Sigmoid colon (tissue), 7 donors: ENCODE measurements around the gene DIMT1. TPM values are rescaled to one million over a fixed set of nuclear protein-coding genes. Genes with fewer than 3 reads are reported as not detected.

Experiments used
- DNase-seq: peaks from one replicate; pipeline ENCODE4 v3.0.0-alpha.2; 2019
- H3K27ac ChIP-seq, 4 donors: fragments of 200-600 bp; sonication (generic); one replicate each; pipeline ENCODE4 v1.5.1; 2016 to 2019; ENCODE audit warnings: mild to moderate bottlenecking in 1 of 4
- H3K27me3 ChIP-seq, 3 donors: fragments of 200-600 bp; sonication (generic); one replicate each; pipeline ENCODE4 v1.5.1; 2019; ENCODE audit warnings: mild to moderate bottlenecking in 1 of 3
- H3K36me3 ChIP-seq, 4 donors: fragments of 200-600 bp; sonication (generic); one replicate each; pipeline ENCODE4 v1.5.1; 2016 to 2019
- H3K4me1 ChIP-seq, 4 donors: fragments of 200-600 bp; sonication (generic); one replicate each; pipeline ENCODE4 v1.5.1; 2017 to 2019
- H3K4me3 ChIP-seq, 4 donors: fragments of 200-600 bp; sonication (generic); one replicate each; pipeline ENCODE4 v1.5.1; 2017 to 2019; ENCODE audit warnings: mild to moderate bottlenecking in 2 of 4, moderate library complexity in 1 of 4
- H3K9me3 ChIP-seq, 4 donors: fragments of 200-600 bp in 3 of 4; sonication (generic) in 3 of 4; one replicate each; pipeline versions ENCODE4 v1.5.1 to v1.6.1; 2013 to 2019
- EP300 ChIP-seq, 4 donors: sonication (generic); formaldehyde crosslinking; IDR thresholded peaks; one replicate each; pipeline ENCODE4 v1.6.1; 2017; ENCODE audit warnings: antibody characterized with exemption in 4 of 4
- POLR2A ChIP-seq, 2 donors: fragments of 450-650 bp; IDR thresholded peaks; one replicate each; pipeline ENCODE4 v1.6.1; 2016; ENCODE audit warnings: antibody characterized with exemption in 2 of 2, mild to moderate bottlenecking in 2 of 2, moderate library complexity in 2 of 2
- POLR2AphosphoS5 ChIP-seq, 4 donors: sonication (generic); formaldehyde crosslinking; IDR thresholded peaks; one replicate each; pipeline ENCODE4 v1.6.1; 2017; ENCODE audit warnings: antibody characterized with exemption in 4 of 4
- WGBS, 2 donors: extraction: QIAGEN DNeasy Blood & Tissue Kit; methylation state at CpG; one replicate each; pipeline ENCODE4 v1.1.7; 2013; 5-methylcytosine and 5-hydroxymethylcytosine counted together
- intact Hi-C: fragments of 100-400 bp; cut with DNase I; formaldehyde crosslinking; loops from one replicate; pipeline ENCODE4 v1.15.1; 2023
- polyA plus RNA-seq, 3 donors: library from polyadenylated mRNA; stranded (reverse); fragments of 200-250 nt; gene quantifications; one replicate each; pipeline ENCODE4 v1.2.3, GENCODE V29; 2013
- small RNA-seq, 3 donors: library from RNA; depleted of rRNA; stranded (forward); fragments of <200 nt; gene quantifications; one replicate each; pipeline ENCODE3, GENCODE V24; 2016
- total RNA-seq, 4 donors: library from RNA; depleted of rRNA; stranded (reverse); fragments of >200 nt; gene quantifications; one replicate each; pipeline ENCODE4 v1.1.0, GENCODE V29; 2016
- TF ChIP-seq, protein P1 (sequence below), 4 experiments: fragments of 450-650 bp in 3 of 4; fragments of 200-600 bp in 1 of 4; IDR thresholded peaks; one replicate each; pipeline ENCODE4 v1.5.1; 2016 to 2019; ENCODE audit warnings: antibody characterized with exemption in 4 of 4, mild to moderate bottlenecking in 3 of 4, moderate library complexity in 2 of 4
- donor health status: healthy with polysubstance abuse.
- donor health status: Bipolar disorder and iron deficiency.
- donor health status: healthy.

The DIMT1 gene
- total and polyA plus RNA-seq, 7 donors = 6.0 to 42.2 (median 14.0) TPM

DNA sequence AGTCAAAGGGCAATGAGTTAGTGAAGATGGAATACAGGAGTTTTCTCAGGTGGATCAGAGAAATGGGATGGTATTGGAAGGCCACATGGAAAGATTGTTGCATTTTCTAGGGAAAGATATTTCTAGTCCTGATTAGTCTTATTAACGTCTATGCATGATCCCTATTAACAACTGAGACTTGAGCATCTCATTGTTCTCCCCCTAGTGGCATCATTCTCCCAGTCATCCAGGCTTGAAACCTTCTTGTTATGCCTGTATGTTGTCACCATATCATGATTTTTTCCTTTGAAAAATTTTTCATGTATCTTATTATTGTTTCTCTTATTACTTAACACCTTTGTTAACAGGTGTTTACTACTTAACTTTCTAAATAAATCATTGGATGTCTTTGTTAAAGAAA lies 63.3 kb downstream of the DIMT1 start:
- no peak for DNase-seq
- WGBS, 2 donors = 0 to 26% methylated on average over 1 of the region's 1 CpG
- H3K27me3 ChIP-seq = no peaks in the 10 kb centered on the region
- H3K4me1 ChIP-seq = no peaks in the 10 kb centered on the region
- TF ChIP-seq, protein P1, sequence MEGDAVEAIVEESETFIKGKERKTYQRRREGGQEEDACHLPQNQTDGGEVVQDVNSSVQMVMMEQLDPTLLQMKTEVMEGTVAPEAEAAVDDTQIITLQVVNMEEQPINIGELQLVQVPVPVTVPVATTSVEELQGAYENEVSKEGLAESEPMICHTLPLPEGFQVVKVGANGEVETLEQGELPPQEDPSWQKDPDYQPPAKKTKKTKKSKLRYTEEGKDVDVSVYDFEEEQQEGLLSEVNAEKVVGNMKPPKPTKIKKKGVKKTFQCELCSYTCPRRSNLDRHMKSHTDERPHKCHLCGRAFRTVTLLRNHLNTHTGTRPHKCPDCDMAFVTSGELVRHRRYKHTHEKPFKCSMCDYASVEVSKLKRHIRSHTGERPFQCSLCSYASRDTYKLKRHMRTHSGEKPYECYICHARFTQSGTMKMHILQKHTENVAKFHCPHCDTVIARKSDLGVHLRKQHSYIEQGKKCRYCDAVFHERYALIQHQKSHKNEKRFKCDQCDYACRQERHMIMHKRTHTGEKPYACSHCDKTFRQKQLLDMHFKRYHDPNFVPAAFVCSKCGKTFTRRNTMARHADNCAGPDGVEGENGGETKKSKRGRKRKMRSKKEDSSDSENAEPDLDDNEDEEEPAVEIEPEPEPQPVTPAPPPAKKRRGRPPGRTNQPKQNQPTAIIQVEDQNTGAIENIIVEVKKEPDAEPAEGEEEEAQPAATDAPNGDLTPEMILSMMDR (IDR thresholded peaks at IDR 0.05) = peak in 2 of 4 experiments; percentile 13 to 25
- TF ChIP-seq POLR2A (IDR thresholded peaks at IDR 0.05) = no peak
- no peak for TF ChIP-seq EP300 (IDR thresholded peaks at IDR 0.05)
- TF ChIP-seq POLR2AphosphoS5 (IDR thresholded peaks at IDR 0.05) = no peak
- no peak overlapping the region for H3K27ac ChIP-seq
- H3K9me3 ChIP-seq = no peaks in the 10 kb centered on the region
- H3K36me3 ChIP-seq = no peaks in the 10 kb centered on the region
- no peak overlapping the region for H3K4me3 ChIP-seq
- intact Hi-C loops = no loop called here

Small RNAs within 50 kb of the gene (small RNA-seq; reads per million reads assigned to genes)
- gene RNU6-661P = 0 reads per million in 3 donors

Other genes starting within 250 kb of the DIMT1 start
- 10 to 100 TPM; 29.6 to 41.7 (median 30.9) TPM for gene KIF2A, start 97.7 kb downstream of the DIMT1 start, total RNA-seq
- 10 to 100 TPM; 10.2 to 22.0 (median 16.6) TPM for gene KIF2A, start 97.7 kb downstream of the DIMT1 start, polyA plus RNA-seq
- 10 to 100 TPM; 20.9 to 38.8 (median 22.4) TPM for gene IPO11, start 8.9 kb upstream of the DIMT1 start, total RNA-seq
- 10 to 100 TPM in 1 of 3 donors, 1 to 10 TPM in 2; 5.3 to 12.1 (median 9.6) TPM for gene IPO11, start 8.9 kb upstream of the DIMT1 start, polyA plus RNA-seq
- 1 to 10 TPM; 2.8 to 4.5 (median 3.5) TPM for gene LRRC70, start 174.9 kb upstream of the DIMT1 start, total RNA-seq
- 1 to 10 TPM in 2 of 3 donors, not detected in 1; 1.5 to 1.8 TPM for gene LRRC70, start 174.9 kb upstream of the DIMT1 start, polyA plus RNA-seq